Peyer's patch (tissue), 4 donors: Measurements from ENCODE around the gene RGN. TPM values are rescaled to one million over a fixed set of nuclear protein-coding genes. Genes with fewer than 3 reads are reported as not detected.

ENCODE experiments used
- DNase-seq, 3 donors: peaks; one replicate each; pipeline ENCODE4 v3.0.0-alpha.2; 2017 to 2019
- H3K27ac ChIP-seq, 4 donors: fragments of 200-600 bp; sonication (generic); one replicate each; pipeline ENCODE4 v1.5.1; 2016 to 2019
- H3K27me3 ChIP-seq, 2 donors: fragments of 200-600 bp; sonication (generic); one replicate each; pipeline ENCODE4 v1.5.1; 2019
- H3K36me3 ChIP-seq, 3 donors: fragments of 200-600 bp; sonication (generic); one replicate each; pipeline ENCODE4 v1.5.1; 2016 to 2019
- H3K4me1 ChIP-seq, 4 donors: fragments of 200-600 bp; sonication (generic); one replicate each; pipeline ENCODE4 v1.5.1; 2016 to 2019
- H3K4me3 ChIP-seq, 4 donors: fragments of 200-600 bp; sonication (generic); 1 replicate in 3 of 4; 2 replicates in 1 of 4; pipeline ENCODE4 v1.5.1; 2016 to 2019; ENCODE audit warnings: mild to moderate bottlenecking in 1 of 4
- H3K9me3 ChIP-seq, 4 donors: fragments of 200-600 bp; sonication (generic); one replicate each; pipeline ENCODE4 v1.5.1; 2016 to 2019; ENCODE audit warnings: mild to moderate bottlenecking in 1 of 4
- POLR2A ChIP-seq, 2 donors: fragments of 450-650 bp; IDR thresholded peaks; one replicate each; pipeline ENCODE4 v1.5.1; 2017; ENCODE audit warnings: antibody characterized with exemption in 2 of 2, mild to moderate bottlenecking in 2 of 2, moderate library complexity in 2 of 2
- total RNA-seq, 4 donors: library from RNA; depleted of rRNA; stranded (reverse); fragments of >200 nt; gene quantifications; one replicate each; pipeline ENCODE4 v1.1.0, GENCODE V29; 2016
- TF ChIP-seq, protein P1 (sequence below), 6 experiments: fragments of 450-650 bp in 4 of 6; fragments of 200-600 bp in 2 of 6; sonication (generic) in 1 of 6; IDR thresholded peaks; one replicate each; pipeline ENCODE4 v1.5.1; 2017 to 2019; ENCODE audit warnings: antibody characterized with exemption in 6 of 6, mild to moderate bottlenecking in 3 of 6, moderate library complexity in 1 of 6

RGN gene
- total RNA-seq, 4 donors from 2014 or later = 0.53 to 1.7 (median 0.80) TPM; not detected in 1

DNA sequence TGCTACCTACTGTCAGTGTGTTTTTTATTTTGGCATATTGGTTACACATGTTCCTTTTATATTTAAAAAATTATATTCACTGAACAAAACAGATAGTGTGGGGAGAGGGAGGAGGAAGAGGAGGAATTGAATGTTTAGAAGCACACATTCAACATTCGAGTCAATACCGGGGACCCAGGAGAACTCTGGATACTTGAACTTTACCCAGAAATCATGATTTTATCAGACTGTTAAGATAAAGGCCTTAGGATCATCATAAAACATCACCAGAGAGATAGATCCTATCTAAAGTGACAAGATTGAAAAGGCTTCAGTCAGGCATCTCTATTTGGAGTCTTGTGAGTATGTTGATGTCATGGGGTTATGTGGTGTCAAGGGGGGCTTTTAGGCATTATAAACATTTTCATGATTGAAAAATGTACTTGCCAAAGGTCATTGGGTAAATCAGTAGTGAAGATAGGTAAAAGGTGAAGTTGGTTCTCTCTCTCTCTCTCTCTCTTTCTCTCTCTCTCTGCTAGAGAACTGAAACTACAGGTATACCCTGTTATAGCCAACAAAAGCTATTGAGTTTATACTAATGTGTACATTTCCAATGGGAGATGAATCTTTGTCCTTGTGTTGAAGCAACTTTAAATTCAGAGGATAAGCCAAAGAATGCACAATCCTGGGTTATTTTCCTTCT lies 16.9 kb upstream of the RGN start:
- TF ChIP-seq POLR2A (IDR thresholded peaks at IDR 0.05) = no peak
- TF ChIP-seq, protein P1, sequence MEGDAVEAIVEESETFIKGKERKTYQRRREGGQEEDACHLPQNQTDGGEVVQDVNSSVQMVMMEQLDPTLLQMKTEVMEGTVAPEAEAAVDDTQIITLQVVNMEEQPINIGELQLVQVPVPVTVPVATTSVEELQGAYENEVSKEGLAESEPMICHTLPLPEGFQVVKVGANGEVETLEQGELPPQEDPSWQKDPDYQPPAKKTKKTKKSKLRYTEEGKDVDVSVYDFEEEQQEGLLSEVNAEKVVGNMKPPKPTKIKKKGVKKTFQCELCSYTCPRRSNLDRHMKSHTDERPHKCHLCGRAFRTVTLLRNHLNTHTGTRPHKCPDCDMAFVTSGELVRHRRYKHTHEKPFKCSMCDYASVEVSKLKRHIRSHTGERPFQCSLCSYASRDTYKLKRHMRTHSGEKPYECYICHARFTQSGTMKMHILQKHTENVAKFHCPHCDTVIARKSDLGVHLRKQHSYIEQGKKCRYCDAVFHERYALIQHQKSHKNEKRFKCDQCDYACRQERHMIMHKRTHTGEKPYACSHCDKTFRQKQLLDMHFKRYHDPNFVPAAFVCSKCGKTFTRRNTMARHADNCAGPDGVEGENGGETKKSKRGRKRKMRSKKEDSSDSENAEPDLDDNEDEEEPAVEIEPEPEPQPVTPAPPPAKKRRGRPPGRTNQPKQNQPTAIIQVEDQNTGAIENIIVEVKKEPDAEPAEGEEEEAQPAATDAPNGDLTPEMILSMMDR (IDR thresholded peaks at IDR 0.05) = no peak
- Histone ChIP-seq H3K27me3 (no peaks in the 10 kb centered on the region), H3K36me3 (no peaks in the 10 kb centered on the region)

DNA sequence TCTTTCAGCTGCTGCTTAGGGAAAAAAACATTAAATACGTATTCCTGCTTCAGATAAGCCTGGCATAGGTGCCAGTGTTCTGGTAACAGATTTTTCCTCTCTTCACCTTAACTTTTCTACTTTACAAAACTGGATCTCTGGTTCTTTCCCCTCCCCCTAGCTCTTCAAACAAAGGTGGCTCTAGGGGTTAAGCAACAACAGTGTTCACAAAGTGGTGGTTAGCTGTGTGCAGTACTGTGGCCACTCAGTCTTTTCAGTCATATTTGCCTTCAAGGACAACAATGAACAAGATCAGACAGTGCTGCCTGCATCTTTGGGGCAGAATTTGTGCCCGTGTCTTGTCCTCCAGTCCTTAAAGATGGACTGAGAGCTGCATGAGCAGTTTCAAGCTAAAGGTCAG lies 15.1 kb upstream of the RGN start:
- Histone ChIP-seq H3K36me3 (no peaks in the 10 kb centered on the region), H3K9me3 (no peaks in the 10 kb centered on the region), H3K27me3 (no peaks in the 10 kb centered on the region), H3K4me1 (no peaks in the 10 kb centered on the region), H3K27ac (no peak overlapping the region), H3K4me3 (no peak overlapping the region)
- no peak for TF ChIP-seq POLR2A (IDR thresholded peaks at IDR 0.05)
- TF ChIP-seq, protein P1 (IDR thresholded peaks at IDR 0.05) = no peak
- DNase-seq = no peak

More for the DNA sequence above, 16.9 kb upstream of the RGN start:
- DNase-seq = no peak
- no peak overlapping the region for H3K27ac ChIP-seq
- no peaks in the 10 kb centered on the region for H3K9me3 ChIP-seq
- H3K4me1 ChIP-seq = no peaks in the 10 kb centered on the region
- H3K4me3 ChIP-seq = no peak overlapping the region

DNA sequence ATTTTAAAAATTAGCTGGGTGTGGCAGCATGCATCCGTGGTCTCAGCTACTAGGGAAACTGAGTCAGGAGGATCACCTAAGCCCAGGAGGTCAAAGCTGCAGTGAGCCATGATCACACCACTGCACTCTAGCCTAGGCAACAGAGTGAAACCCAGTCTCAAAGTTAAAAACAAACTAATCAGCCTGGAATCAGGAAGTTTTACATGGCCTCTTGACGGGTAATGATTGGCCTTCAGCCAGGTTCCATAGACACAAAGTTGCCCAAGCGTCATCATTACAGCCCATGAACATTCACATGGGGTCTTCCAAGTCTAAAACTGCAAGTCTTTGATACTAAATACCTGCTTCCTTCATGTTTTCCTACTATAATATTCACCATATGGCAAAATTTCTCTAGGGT lies 10.0 kb upstream of the RGN start:
- no peaks in the 10 kb centered on the region for H3K27me3 ChIP-seq
- TF ChIP-seq, protein P1 (IDR thresholded peaks at IDR 0.05) = no peak
- no peak for TF ChIP-seq POLR2A (IDR thresholded peaks at IDR 0.05)
- H3K9me3 ChIP-seq = no peaks in the 10 kb centered on the region
- no peak for DNase-seq
- H3K4me3 ChIP-seq = no peak overlapping the region
- no peaks in the 10 kb centered on the region for H3K4me1 ChIP-seq
- H3K36me3 ChIP-seq = no peaks in the 10 kb centered on the region
- H3K27ac ChIP-seq = no peak overlapping the region

DNA sequence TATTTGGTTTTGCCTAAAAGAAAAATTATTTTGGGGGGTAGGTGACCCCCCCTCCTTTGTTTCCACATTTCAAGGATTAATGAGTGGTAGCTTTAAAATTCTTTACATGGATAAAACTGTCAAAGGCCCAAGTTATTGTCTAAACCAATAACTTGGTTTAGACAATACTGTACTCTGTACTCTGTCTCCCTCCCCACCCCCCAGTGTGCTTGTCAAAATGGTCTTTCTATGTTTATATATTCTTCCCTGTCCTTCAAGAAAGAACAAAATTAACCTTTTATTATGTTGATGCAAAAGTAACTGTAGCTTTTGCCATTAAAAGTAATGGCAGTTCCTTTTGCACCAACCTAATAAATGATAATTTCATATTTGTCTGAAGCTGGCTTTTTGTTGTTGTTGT lies 9.5 kb upstream of the RGN start:
- Histone ChIP-seq H3K36me3 (no peaks in the 10 kb centered on the region), H3K4me1 (no peaks in the 10 kb centered on the region), H3K4me3 (no peak overlapping the region), H3K27me3 (no peaks in the 10 kb centered on the region), H3K9me3 (no peaks in the 10 kb centered on the region), H3K27ac (no peak overlapping the region)
- TF ChIP-seq, protein P1 (IDR thresholded peaks at IDR 0.05) = no peak
- TF ChIP-seq POLR2A (IDR thresholded peaks at IDR 0.05) = no peak
- DNase-seq = no peak

DNA sequence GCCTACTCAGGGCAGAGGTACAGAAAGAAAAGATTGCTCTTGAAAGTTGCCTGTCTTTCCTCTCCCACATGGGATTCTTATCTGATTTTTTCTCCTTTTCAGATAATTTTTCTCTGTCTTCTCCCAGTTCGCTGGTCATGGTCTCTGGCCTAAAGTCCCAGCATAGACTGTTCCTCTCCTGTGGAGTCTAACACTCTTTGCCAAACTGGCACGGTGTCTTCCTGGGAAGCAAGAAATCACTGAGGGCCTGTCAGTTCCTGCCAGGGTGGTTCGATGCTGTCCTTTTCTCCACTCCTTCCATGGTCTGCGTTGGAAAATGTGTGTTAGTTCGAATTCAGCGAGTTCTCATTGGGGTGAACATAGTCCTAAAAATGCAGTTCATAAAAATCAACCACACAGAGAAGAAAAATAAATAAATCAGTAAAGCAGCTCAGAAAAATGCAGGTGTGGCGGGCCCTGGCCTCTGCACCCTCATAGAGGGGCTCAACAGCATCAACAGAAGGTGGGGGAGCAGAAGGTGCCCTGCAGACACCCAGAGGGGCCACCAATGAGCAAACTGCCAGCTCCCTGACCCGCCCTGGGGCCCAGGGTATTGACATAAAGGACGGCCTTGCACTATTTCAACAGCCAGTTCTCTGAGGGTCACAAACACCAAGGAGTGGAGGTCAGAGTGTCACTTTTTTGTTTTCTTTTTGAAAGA lies 2.1 kb downstream of the RGN start:
- DNase-seq = no peak
- TF ChIP-seq, protein P1 (IDR thresholded peaks at IDR 0.05) = no peak
- TF ChIP-seq POLR2A (IDR thresholded peaks at IDR 0.05) = no peak
- Histone ChIP-seq H3K36me3 (no peaks in the 10 kb centered on the region), H3K4me3 (no peak overlapping the region), H3K27me3 (no peaks in the 10 kb centered on the region), H3K27ac (no peak overlapping the region), H3K4me1 (no peaks in the 10 kb centered on the region), H3K9me3 (peaks cover 0 to 3% (median 0%) of the 10 kb centered on the region in 4 donors)
